Measurements from ENCODE around the gene NCAM1. TPM values are rescaled to one million over a fixed set of nuclear protein-coding genes. Genes with fewer than 3 reads are reported as not detected.

Gene NCAM1
- total and polyA plus RNA-seq, 2 of the 13 experiments (the other 11 are each of a cell fraction or from before 2014, with no cell fraction given): 0.05 TPM; not detected in 1

- TF ChIP-seq ZNF510 (CRISPR knock-in tag; IDR thresholded peaks at IDR 0.05; ENCODE audit: low read depth): peak; percentile 48; the same call in 1 of the 2 replicates
- peak; percentile 57; the same call in 1 of the 2 replicates for TF ChIP-seq MYC (CRISPR knock-in tag; IDR thresholded peaks at IDR 0.05; ENCODE audit: borderline replicate concordance)
- peak; percentile 80 for TF ChIP-seq POLR2AphosphoS5 (IDR thresholded peaks at IDR 0.05; ENCODE audit: low read depth, low read length)
- no peak for TF ChIP-seq ZNF512 (CRISPR knock-in tag; IDR thresholded peaks at IDR 0.05)
- TF ChIP-seq ZSCAN29 (CRISPR knock-in tag; conservative IDR thresholded peaks at IDR 0.05): no peak
- TF ChIP-seq ZNF724P (CRISPR knock-in tag; IDR thresholded peaks at IDR 0.05; ENCODE audit: borderline replicate concordance): no peak
- no peak for TF ChIP-seq ERF (CRISPR knock-in tag; IDR thresholded peaks at IDR 0.05)
- no peak; the same call in 1 of the 2 replicates for TF ChIP-seq CENPBD1 (CRISPR knock-in tag; IDR thresholded peaks at IDR 0.05; ENCODE audit: borderline replicate concordance, low read depth)
- TF ChIP-seq ZKSCAN8 (CRISPR knock-in tag; IDR thresholded peaks at IDR 0.05; ENCODE audit: borderline replicate concordance): peak; percentile 46; the same call in 1 of the 2 replicates
- TF ChIP-seq TFDP1 (CRISPR knock-in tag; IDR thresholded peaks at IDR 0.05; ENCODE audit: borderline replicate concordance): peak; percentile 85; the same call in 1 of the 2 replicates
- TF ChIP-seq EZH2 (conservative IDR thresholded peaks at IDR 0.05; ENCODE audit: low read depth, low read length): no peak
- no peak for TF ChIP-seq ZNF737 (CRISPR knock-in tag; IDR thresholded peaks at IDR 0.05; ENCODE audit: borderline replicate concordance)
- TF ChIP-seq SATB2 (CRISPR knock-in tag; IDR thresholded peaks at IDR 0.05): no peak
- 0 out of 2 replicates have a peak, but pooled peaks have one; percentile 31 for TF ChIP-seq ZNF335 (CRISPR knock-in tag; IDR thresholded peaks at IDR 0.05)
- TF ChIP-seq HDAC1 (CRISPR knock-in tag; IDR thresholded peaks at IDR 0.05): peak; percentile 95
- no peak for TF ChIP-seq ZBTB25 (CRISPR knock-in tag; IDR thresholded peaks at IDR 0.05)
- 0 out of 2 replicates have a peak, but pooled peaks have one; percentile 8 for TF ChIP-seq NR1H2 (CRISPR knock-in tag; IDR thresholded peaks at IDR 0.05; ENCODE audit: borderline replicate concordance, low read depth)
- TF ChIP-seq PAX8 (CRISPR knock-in tag; IDR thresholded peaks at IDR 0.05; ENCODE audit: borderline replicate concordance): no peak
- no peak for TF ChIP-seq SRSF9 (IDR thresholded peaks at IDR 0.05; ENCODE audit: borderline replicate concordance, insufficient read depth, low read depth, low read length, poor library complexity, severe bottlenecking)
- TF ChIP-seq ATM (IDR thresholded peaks at IDR 0.05; ENCODE audit: borderline replicate concordance): no peak
- TF ChIP-seq TRAFD1 (CRISPR knock-in tag; IDR thresholded peaks at IDR 0.05; ENCODE audit: borderline replicate concordance): no peak
- TF ChIP-seq CBX1 (IDR thresholded peaks at IDR 0.05; ENCODE audit: low read depth): no peak
- TF ChIP-seq NBN (conservative IDR thresholded peaks at IDR 0.05): no peak
Observed at GRCh38 chr11:113314389-113315301, 353.4 kb downstream of the NCAM1 start, which contains the start of gene TTC12 (continued).
